Colonic mucosa (tissue), 4 donors: ENCODE data around the gene IL1R1. TPM values are rescaled to one million over a fixed set of nuclear protein-coding genes. Genes with fewer than 3 reads are reported as not detected.
A peak's percentile ranks its signal among the peaks of the same experiment; 100 is the strongest.

Source experiments
- DNase-seq: peaks from one replicate; pipeline ENCODE4 v3.0.0-alpha.2; 2020
- H3K27ac ChIP-seq: fragments of 200-600 bp; one replicate; pipeline ENCODE4 v1.8.0; 2021
- H3K27me3 ChIP-seq: fragments of 200-600 bp; one replicate; pipeline ENCODE4 v1.8.0; 2021
- H3K36me3 ChIP-seq: fragments of 200-600 bp; one replicate; pipeline ENCODE4 v1.8.0; 2021
- H3K4me1 ChIP-seq: fragments of 200-600 bp; one replicate; pipeline ENCODE4 v1.8.0; 2021; ENCODE audit warnings: mild to moderate bottlenecking
- H3K4me3 ChIP-seq: fragments of 200-600 bp; one replicate; pipeline ENCODE4 v1.8.0; 2021
- H3K9ac ChIP-seq, 2 donors: one replicate each; pipeline ENCODE4 v1.7.0; 2013; ENCODE audit warnings: control low read depth in 2 of 2, low read depth in 2 of 2, low read length in 2 of 2
- H3K9me3 ChIP-seq: fragments of 200-600 bp; one replicate; pipeline ENCODE4 v1.8.0; 2021
- CTCF ChIP-seq: fragments of 200-600 bp; IDR thresholded peaks from one replicate; pipeline ENCODE4 v1.8.0; 2022; ENCODE audit warnings: antibody characterized with exemption, mild to moderate bottlenecking
- intact Hi-C: fragments of 100-400 bp; cut with DNase I; formaldehyde crosslinking; loops from one replicate; pipeline ENCODE4 v1.14.1; 2022
- total RNA-seq, 2 donors: library from RNA; stranded (reverse); fragmentation: NEBNext Ultra II Directional in 1 of 2; extraction: Animal tissue kit (Norgen Biotek cat#: 25700) in 1 of 2; gene quantifications; one replicate each; pipeline ENCODE4 v1.2.1, GENCODE V29; 2021
- donor health status: healthy.
- donor health status: DM: no; HTN: no; CAD: no.
- donor health status: DM: no; HTN: no; CAD: no.

IL1R1 gene
- total RNA-seq, 2 donors from 2014 or later, result 13.9 to 23.9 TPM

- Histone ChIP-seq H3K36me3 (no peaks in the 10 kb centered on the region), H3K27me3 (no peaks in the 10 kb centered on the region), H3K27ac (peak overlapping the region; percentile 49), H3K4me1 (no peaks in the 10 kb centered on the region), H3K9ac (no peak overlapping the region), H3K4me3 (no peak overlapping the region), H3K9me3 (no peaks in the 10 kb centered on the region)
- no peak for TF ChIP-seq CTCF
- DNase-seq, result no peak
- intact Hi-C loops, result no loop called here
These were observed 12.6 kb downstream of the IL1R1 start for GRCh38 chr2:102154946-102155702.

- Histone ChIP-seq H3K36me3 (no peaks in the 10 kb centered on the region), H3K4me3 (no peak overlapping the region), H3K27ac (peak overlapping the region; percentile 49), H3K27me3 (no peaks in the 10 kb centered on the region), H3K9me3 (no peaks in the 10 kb centered on the region), H3K4me1 (no peaks in the 10 kb centered on the region), H3K9ac (no peak overlapping the region)
- TF ChIP-seq CTCF, result no peak
- intact Hi-C loops, result no loop called here
- no peak for DNase-seq
These were observed 13.4 kb downstream of the IL1R1 start for GRCh38 chr2:102155703-102156515.

GRCh38 chr2:102158011-102158755 is 15.6 kb downstream of the IL1R1 start:
- no peak overlapping the region for H3K9ac ChIP-seq
- H3K9me3 ChIP-seq, result no peaks in the 10 kb centered on the region
- no peaks in the 10 kb centered on the region for H3K27me3 ChIP-seq
- no peak for DNase-seq
- no peak for TF ChIP-seq CTCF
- intact Hi-C loops, result no loop called here
- no peaks in the 10 kb centered on the region for H3K36me3 ChIP-seq
- H3K4me1 ChIP-seq, result no peaks in the 10 kb centered on the region
- no peak overlapping the region for H3K27ac ChIP-seq
- no peak overlapping the region for H3K4me3 ChIP-seq

- Histone ChIP-seq H3K4me1 (no peaks in the 10 kb centered on the region), H3K4me3 (no peak overlapping the region), H3K27ac (no peak overlapping the region), H3K27me3 (no peaks in the 10 kb centered on the region), H3K36me3 (no peaks in the 10 kb centered on the region), H3K9ac (no peak overlapping the region), H3K9me3 (no peaks in the 10 kb centered on the region)
- intact Hi-C loops, result no loop called here
- no peak for DNase-seq
- no peak for TF ChIP-seq CTCF
These were observed 16.7 kb downstream of the IL1R1 start for GRCh38 chr2:102159295-102159694.

GRCh38 chr2:102166189-102166845 is 23.8 kb downstream of the IL1R1 start:
- DNase-seq, result no peak
- H3K9me3 ChIP-seq, result no peaks in the 10 kb centered on the region
- intact Hi-C loops, result loop anchor here (5.0 kb wide), 1 partner anchor 144 kb away; no protein-coding TSS in a partner anchor
- H3K4me3 ChIP-seq, result no peak overlapping the region
- no peak overlapping the region for H3K27ac ChIP-seq
- H3K36me3 ChIP-seq, result no peaks in the 10 kb centered on the region
- peak; percentile 39 for TF ChIP-seq CTCF
- no peaks in the 10 kb centered on the region for H3K27me3 ChIP-seq
- H3K9ac ChIP-seq, result no peak overlapping the region
- H3K4me1 ChIP-seq, result no peaks in the 10 kb centered on the region
